Glutamatergic neuron (in vitro differentiated cells): ENCODE data around the gene NELFB. TPM values are rescaled to one million over a fixed set of nuclear protein-coding genes. Genes with fewer than 3 reads are reported as not detected.

Source experiments
- DNase-seq: peaks from one replicate; pipeline ENCODE4 v3.0.0; 2022
- H3K27ac Mint-ChIP-seq: one replicate; pipeline ENCODE4 v1.8.0; 2020; ENCODE audit warnings: mild to moderate bottlenecking, mixed read lengths, inconsistent platforms; ENCODE audit not compliant: unreplicated experiment
- H3K27me3 Mint-ChIP-seq: one replicate; pipeline ENCODE4 v1.8.0; 2020; ENCODE audit warnings: mild to moderate bottlenecking, moderate library complexity, mixed read lengths, inconsistent platforms; ENCODE audit not compliant: unreplicated experiment
- H3K36me3 Mint-ChIP-seq: one replicate; pipeline ENCODE4 v1.8.0; 2020; ENCODE audit warnings: mild to moderate bottlenecking, mixed read lengths, inconsistent platforms; ENCODE audit not compliant: unreplicated experiment
- H3K4me1 Mint-ChIP-seq: one replicate; pipeline ENCODE4 v1.8.0; 2020; ENCODE audit warnings: mild to moderate bottlenecking, low read depth, mixed read lengths, inconsistent platforms; ENCODE audit not compliant: unreplicated experiment
- H3K4me3 Mint-ChIP-seq: one replicate; pipeline ENCODE4 v1.8.0; 2020; ENCODE audit warnings: mild to moderate bottlenecking, mixed read lengths, inconsistent platforms; ENCODE audit not compliant: unreplicated experiment
- H3K9me3 Mint-ChIP-seq: one replicate; pipeline ENCODE4 v1.8.0; 2020; ENCODE audit warnings: mild to moderate bottlenecking, moderate library complexity, mixed read lengths, inconsistent platforms; ENCODE audit not compliant: unreplicated experiment
- CTCF ChIP-seq: fragments of 200-600 bp; sonication (generic); IDR thresholded peaks from one replicate; pipeline ENCODE4 v1.5.0; 2021; ENCODE audit not compliant: partially characterized antibody, unreplicated experiment
- total RNA-seq: library from RNA; stranded (reverse); fragmentation: NEBNext Ultra II Directional; extraction: Animal tissue kit (Norgen Biotek cat#: 25700); gene quantifications from one replicate; pipeline ENCODE4 v1.2.1, GENCODE V29; 2021; ENCODE audit not compliant: unreplicated experiment

NELFB gene
- total RNA-seq, 1 donor from 2014 or later, result 48.5 TPM

- peak; percentile 86 for TF ChIP-seq CTCF
- no peak within 1 kb of the TSS for H3K27ac Mint-ChIP-seq
- H3K4me1 Mint-ChIP-seq, result peaks cover 2% of the 10 kb centered on the region
- H3K36me3 Mint-ChIP-seq, result no peaks in the 10 kb centered on the region
- H3K9me3 Mint-ChIP-seq, result no peaks in the 10 kb centered on the region
- DNase-seq, result peak; percentile 91
- H3K27me3 Mint-ChIP-seq, result peaks cover 2% of the 10 kb centered on the region
- no peak within 1 kb of the TSS for H3K4me3 Mint-ChIP-seq
Measured at GRCh38 chr9:137227054-137227852, 27.9 kb upstream of the NELFB start, which contains the start of gene RNF224. Gene RNF224, plus strand, starts transcription at chr9:137227502. Its CDS starts 834 bp downstream, at chr9:137228336.

GRCh38 chr9:137227853-137228505, 27.1 kb upstream of the NELFB start:
- Mint-ChIP-seq H3K27ac (no peak overlapping the region), H3K9me3 (no peaks in the 10 kb centered on the region), H3K4me1 (peaks cover 2% of the 10 kb centered on the region), H3K36me3 (no peaks in the 10 kb centered on the region), H3K4me3 (no peak overlapping the region), H3K27me3 (peaks cover 2% of the 10 kb centered on the region)
- DNase-seq, result no peak
- no peak for TF ChIP-seq CTCF

GRCh38 chr9:137228506-137228967, 26.6 kb upstream of the NELFB start:
- no peak overlapping the region for H3K4me3 Mint-ChIP-seq
- no peak for DNase-seq
- no peaks in the 10 kb centered on the region for H3K36me3 Mint-ChIP-seq
- no peak overlapping the region for H3K27ac Mint-ChIP-seq
- H3K4me1 Mint-ChIP-seq, result peaks cover 2% of the 10 kb centered on the region
- H3K27me3 Mint-ChIP-seq, result peaks cover 2% of the 10 kb centered on the region
- no peak for TF ChIP-seq CTCF
- H3K9me3 Mint-ChIP-seq, result no peaks in the 10 kb centered on the region

DNA sequence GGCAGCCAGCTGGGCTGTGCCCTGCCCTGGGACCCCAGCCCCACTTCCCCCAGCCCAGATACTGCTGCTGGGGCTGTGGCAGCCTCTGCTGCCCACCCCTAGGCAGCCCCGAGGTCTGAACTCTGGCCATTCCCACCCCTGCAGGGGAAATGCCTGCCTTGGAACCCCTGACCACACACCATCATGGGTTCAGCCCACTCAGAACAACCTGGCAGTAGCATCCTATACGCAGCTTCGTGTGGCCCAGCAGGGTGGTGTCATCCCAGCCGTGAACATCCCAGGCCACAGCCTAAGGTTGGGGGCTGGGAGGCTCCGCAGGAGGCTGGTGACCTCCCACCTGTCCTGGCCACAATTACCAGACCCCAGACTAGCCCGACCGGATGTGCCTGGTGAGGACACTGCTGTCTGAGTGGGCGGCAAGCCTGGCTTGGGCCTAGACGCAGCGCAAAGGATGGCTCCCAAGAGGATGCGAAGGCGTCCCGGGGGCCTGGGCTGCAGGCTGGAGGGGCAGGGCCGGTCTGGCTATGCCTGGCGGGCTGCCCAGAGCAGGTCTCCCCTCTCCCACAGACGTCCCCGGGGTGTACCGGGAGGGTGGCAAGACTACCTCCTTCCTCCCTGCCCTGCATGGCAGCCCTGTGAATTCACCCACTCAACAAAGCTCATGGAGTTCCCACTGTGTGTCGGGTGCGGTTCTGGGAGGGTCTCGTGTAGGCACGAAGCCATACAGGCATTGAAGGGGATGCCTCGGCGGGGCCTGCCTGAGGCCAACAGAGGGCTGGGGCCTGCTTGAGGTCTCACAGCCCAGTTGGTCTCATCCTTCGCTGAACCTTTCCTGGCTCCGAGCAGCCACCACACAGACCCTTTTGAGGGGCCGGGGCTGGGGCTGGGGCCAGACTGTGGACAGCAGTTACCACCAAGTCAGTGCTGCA, 25.9 kb upstream of the NELFB start:
- Mint-ChIP-seq H3K4me1 (peaks cover 2% of the 10 kb centered on the region), H3K36me3 (no peaks in the 10 kb centered on the region), H3K27ac (no peak overlapping the region), H3K27me3 (peaks cover 2% of the 10 kb centered on the region), H3K4me3 (no peak overlapping the region), H3K9me3 (no peaks in the 10 kb centered on the region)
- DNase-seq, result no peak
- TF ChIP-seq CTCF, result no peak
